ENCODE measurements around the gene CNTN2.

CNTN2 gene

GRCh38 chr1:205043866-205044265, 854 bp downstream of the CNTN2 start:
- no peak for TF ChIP-seq CTCF (conservative IDR thresholded peaks at IDR 0.05; ENCODE audit: low read depth, low read length)
- no peak for DNase-seq (ENCODE audit: low read depth)
- H3K4me3 ChIP-seq (ENCODE audit: low read length), result no peak overlapping the region

GRCh38 chr1:205044741-205045140, 1.7 kb downstream of the CNTN2 start:
- no peak for TF ChIP-seq CTCF (conservative IDR thresholded peaks at IDR 0.05; ENCODE audit: low read depth, low read length)
- no peak overlapping the region for H3K4me3 ChIP-seq (ENCODE audit: low read length)
- no peak for DNase-seq (ENCODE audit: low read depth)

GRCh38 chr1:205045146-205045545, 2.1 kb downstream of the CNTN2 start:
- no peak for DNase-seq (ENCODE audit: low read depth)
- no peak overlapping the region for H3K4me3 ChIP-seq (ENCODE audit: low read length)
- TF ChIP-seq CTCF (conservative IDR thresholded peaks at IDR 0.05; ENCODE audit: low read depth, low read length), result no peak

GRCh38 chr1:205046870-205047269, 3.9 kb downstream of the CNTN2 start:
- no peak for TF ChIP-seq CTCF (conservative IDR thresholded peaks at IDR 0.05; ENCODE audit: low read depth, low read length)
- DNase-seq (ENCODE audit: low read depth), result no peak
- H3K4me3 ChIP-seq (ENCODE audit: low read length), result no peak overlapping the region

GRCh38 chr1:205047764-205048231, 4.8 kb downstream of the CNTN2 start:
- no peak for DNase-seq (ENCODE audit: low read depth)
- TF ChIP-seq CTCF (conservative IDR thresholded peaks at IDR 0.05; ENCODE audit: low read depth, low read length), result no peak
- H3K4me3 ChIP-seq (ENCODE audit: low read length), result no peak overlapping the region

- TF ChIP-seq CTCF (conservative IDR thresholded peaks at IDR 0.05; ENCODE audit: low read depth, low read length), result no peak
- no peak for DNase-seq (ENCODE audit: low read depth)
- H3K4me3 ChIP-seq (ENCODE audit: low read length), result no peak overlapping the region
These were observed 5.4 kb downstream of the CNTN2 start for GRCh38 chr1:205048382-205048781.

- TF ChIP-seq CTCF (conservative IDR thresholded peaks at IDR 0.05; ENCODE audit: low read depth, low read length), result no peak
- no peak for DNase-seq (ENCODE audit: low read depth)
- H3K4me3 ChIP-seq (ENCODE audit: low read length), result no peak overlapping the region
These were observed 6.5 kb downstream of the CNTN2 start for GRCh38 chr1:205049479-205049878.

Data from retinal pigment epithelial cell (primary cell).